OCI-LY7 (cell line): ENCODE data around the gene DUSP15.

ENCODE experiments used
- CTCF ChIP-seq: fragments of 200-600 bp; sonication (generic); conservative IDR thresholded peaks from 2 replicates; pipeline ENCODE4 v1.5.1; 2014; ENCODE audit warnings: mild to moderate bottlenecking, antibody characterized with exemption, low read length, moderate library complexity, mixed read lengths
- EZH2phosphoT487 ChIP-seq: fragments of 200-600 bp; sonication (generic); IDR thresholded peaks from 2 replicates; pipeline ENCODE4 v1.6.1; 2018; ENCODE audit warnings: low read depth, borderline replicate concordance, mild to moderate bottlenecking, mixed run types, antibody characterized with exemption, low read length, moderate library complexity, mixed read lengths

GRCh38 chr20:31821427-31821826, 48.9 kb downstream of the DUSP15 start:
- TF ChIP-seq CTCF (no peak), EZH2phosphoT487 (no peak)
